NCI-H748 (cell line): ENCODE results near the gene MEGF6.

Experiments
- DNase-seq: peaks from one replicate; lab custom pipeline; 2025; ENCODE audit not compliant: unreplicated experiment; lab: John Stamatoyannopoulos, UW

The MEGF6 gene

GRCh38 chr1:3475839-3476573, 135.3 kb downstream of the MEGF6 start:
- no peak for DNase-seq

GRCh38 chr1:3474421-3474820, 136.9 kb downstream of the MEGF6 start:
- no peak for DNase-seq

GRCh38 chr1:3474016-3474415, 137.3 kb downstream of the MEGF6 start:
- no peak for DNase-seq

DNA sequence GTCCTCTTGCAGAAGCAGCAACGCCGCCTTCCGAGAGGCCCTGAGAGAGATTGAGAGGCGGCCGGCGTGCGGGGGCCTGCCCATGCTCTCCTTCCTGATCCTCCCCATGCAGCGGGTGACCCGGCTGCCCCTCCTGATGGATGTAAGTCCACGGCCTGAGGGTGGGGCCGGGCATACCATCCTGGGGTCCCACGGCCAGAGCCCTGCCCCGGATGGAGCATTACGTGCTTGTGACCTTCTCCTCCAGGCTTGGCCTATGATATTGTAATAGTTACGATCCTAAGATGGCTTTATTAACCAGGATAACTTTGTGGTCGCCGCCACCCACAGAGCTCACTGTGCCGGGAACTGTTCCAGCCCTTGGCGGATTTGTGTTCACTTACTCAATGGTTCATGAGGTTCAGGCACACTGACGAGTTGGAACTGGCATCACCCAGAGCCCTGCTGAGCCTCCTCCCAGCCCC, 137.9 kb downstream of the MEGF6 start:
- no peak for DNase-seq

- no peak for DNase-seq
Measured at GRCh38 chr1:3472906-3473305, 138.4 kb downstream of the MEGF6 start.

DNA sequence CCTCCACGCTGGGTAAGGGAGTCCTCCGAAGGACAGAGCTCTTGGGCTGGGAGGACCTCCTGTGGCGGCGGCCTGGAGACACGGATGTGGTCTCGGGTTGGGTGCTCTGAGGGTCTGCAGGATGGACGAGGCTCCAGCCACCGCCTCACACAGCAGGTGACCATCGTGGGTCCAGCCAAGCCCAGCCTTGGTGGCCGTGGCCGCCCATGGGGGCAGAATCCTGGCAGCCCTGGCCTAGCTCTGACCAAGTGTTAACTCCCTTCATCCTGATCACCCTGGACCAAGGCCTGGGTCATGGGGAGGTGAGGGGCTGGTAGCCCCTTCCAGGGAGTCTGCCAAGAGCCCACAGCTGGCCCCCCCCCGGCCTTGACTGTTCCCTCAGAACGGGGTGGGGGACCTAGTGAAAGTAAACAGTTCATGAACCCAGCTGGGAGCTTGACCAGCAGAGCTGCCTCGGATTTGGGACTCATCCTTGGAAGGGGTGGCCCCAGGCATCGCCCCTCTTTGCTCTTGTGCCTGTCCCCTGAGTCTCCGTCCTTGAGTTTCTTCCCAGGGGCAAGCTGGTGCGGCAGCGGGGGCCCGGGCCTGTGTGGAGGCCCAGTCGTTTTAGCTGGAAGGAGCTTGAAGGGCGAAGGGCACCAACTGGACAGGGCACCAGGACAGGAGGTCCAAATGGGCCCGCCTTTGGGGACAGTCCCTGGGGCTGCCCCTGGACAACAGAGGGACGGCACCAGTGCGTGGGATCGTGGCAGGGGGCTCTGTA, 139.0 kb downstream of the MEGF6 start:
- DNase-seq: no peak

GRCh38 chr1:3471356-3472087, 139.8 kb downstream of the MEGF6 start:
- no peak for DNase-seq

DNA sequence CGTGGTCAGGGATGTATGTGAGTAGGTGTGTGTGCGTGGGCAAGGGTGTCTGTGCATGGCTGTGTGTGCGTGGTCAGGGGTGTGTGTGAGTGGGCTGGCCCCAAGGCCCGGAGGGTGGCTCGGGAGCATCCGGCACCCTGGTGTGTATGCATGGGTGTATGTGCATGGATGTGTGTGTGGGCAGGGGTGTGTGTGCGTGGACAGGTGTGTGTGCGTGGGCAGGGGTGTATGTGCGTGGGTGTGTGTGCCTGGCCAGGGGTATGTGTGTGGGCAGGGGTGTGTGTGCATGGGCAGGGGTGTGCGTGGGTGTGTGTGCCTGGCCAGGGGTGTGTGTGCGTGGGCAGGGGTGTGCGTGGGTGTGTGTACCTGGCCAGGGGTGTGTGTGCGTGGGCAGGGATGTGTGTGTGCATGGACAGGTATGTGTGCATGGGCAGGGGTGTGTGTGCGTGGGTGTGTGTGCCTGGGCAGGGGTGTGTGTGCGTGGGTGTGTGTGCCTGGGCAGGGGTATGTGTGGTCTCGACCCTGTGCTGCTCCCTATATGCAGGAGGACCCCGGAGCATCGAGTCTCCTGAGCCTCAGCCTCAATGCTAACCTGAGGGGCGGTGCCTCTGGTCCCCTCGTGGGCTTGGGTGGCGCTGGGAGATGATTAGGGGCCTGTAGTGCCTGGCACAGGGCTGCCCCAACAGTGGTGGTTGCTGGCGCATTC, 140.5 kb downstream of the MEGF6 start:
- DNase-seq: no peak

DNA sequence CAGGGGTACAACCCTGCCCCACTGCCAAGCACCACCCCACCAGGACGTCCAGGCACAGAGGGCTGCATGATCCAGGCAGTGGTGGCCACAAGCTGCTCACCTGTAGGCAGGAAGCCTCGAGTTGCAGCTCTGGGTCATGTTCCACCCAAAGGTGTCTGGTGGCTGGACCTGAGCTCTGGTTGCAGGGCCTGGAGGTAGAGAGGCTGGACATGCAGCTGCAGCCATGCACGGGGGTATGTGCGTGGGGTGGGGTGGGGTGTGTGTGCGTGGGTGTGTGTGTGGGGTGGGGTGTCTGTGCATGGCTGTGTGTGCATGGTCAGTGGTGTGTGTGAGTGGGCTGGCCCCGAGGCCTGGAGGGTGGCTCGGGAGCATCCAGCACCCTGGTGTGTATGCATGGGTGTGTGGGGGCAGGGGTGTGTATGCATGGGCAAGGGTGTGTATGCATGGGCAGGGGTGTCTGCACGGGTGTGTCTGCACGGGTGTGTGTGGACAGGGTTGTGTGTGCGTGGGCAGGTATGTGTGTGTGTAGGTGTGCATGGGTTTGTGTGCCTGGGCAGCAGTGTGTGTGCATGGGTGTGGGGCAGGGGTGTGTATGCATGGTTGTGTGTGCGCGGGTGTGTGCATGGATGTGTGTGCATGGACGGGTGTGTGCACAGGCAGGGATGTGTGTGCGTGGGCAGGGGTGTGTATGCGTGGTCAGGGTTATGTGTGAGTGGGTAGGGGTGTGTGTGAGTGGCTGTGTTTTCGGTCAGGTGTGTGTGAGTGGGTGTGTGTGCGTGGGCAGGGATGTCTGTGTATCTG, 141.3 kb downstream of the MEGF6 start:
- no peak for DNase-seq

DNA sequence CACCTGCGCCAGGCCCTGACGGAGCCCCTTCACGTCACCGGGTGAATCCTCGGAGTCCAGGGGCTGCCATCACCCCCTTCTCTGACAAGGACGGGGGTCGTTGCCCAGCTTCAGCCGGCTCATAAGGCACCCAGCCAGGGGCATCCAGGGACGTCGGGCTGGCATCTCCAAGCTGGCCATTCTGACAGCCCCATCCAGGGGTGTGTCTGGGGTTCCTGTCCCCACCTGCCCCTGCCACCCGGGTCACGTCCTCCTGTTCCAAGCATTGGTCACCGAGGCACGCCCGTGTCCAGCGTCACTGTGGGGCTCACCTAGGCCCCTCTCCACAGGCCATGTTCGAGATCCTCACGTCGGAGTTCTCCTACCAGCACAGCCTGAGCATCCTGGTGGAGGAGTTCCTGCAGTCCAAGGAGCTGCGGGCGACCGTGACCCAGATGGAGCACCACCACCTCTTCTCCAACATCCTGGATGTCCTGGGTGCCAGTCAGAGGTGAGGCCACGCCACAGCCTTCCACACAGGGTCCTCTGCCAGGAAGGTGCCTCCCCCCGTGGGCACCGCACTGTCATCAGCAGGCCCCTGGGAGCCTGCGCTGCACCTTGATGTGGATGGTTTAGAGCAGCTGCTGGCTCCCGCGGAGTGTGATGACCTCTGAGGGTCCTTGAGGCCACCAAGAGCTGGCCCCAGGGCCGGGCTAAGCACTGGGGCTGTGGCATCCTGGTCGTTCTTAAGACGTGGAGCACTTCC, 142.0 kb downstream of the MEGF6 start:
- DNase-seq: no peak

GRCh38 chr1:3468236-3469103, 142.8 kb downstream of the MEGF6 start:
- DNase-seq: no peak

DNA sequence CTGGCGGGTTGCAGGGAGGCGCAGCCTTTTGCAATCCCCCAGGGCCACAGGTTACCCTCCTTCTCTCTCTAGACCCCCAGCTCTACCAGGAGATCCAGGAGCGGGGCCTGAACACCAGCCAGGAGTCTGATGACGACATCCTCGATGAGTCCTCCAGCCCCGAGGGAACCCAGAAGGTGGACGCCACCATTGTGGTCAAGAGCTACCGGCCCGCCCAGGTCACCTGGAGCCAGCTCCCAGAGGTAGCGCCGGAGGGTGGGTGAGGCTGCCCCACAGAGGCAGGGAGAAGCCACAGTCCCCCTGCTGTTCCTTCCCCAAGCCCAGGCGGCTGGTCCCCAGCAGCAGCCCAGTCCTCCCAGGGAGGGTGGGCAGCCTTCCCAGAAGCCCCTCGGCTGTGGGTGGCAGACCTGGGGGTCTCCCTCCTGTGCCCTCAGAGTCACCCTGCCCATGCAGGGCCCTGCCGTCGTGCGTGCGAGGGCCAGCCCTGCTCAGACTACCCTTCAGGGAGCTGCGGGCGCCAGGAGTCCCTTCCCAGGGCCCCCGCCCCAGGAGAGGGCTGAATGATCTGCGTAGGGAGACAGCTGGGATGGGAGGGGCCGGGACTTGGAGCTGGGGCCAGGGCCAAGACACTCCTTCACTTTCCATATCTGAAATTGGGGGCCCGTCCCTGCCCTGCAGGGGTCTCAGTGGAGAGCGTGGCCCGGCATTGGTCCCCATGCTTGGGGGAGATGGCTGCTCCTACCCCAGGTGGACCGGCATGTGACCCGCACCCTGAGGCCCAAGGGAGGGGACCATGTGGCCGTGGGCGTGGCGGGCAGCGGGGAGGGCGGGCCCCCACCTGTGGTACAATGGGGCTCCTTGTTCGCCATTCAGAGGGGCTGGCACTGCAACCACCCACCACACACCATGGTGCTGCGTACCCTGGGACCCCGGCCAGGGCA, 143.9 kb downstream of the MEGF6 start:
- DNase-seq: no peak

DNA sequence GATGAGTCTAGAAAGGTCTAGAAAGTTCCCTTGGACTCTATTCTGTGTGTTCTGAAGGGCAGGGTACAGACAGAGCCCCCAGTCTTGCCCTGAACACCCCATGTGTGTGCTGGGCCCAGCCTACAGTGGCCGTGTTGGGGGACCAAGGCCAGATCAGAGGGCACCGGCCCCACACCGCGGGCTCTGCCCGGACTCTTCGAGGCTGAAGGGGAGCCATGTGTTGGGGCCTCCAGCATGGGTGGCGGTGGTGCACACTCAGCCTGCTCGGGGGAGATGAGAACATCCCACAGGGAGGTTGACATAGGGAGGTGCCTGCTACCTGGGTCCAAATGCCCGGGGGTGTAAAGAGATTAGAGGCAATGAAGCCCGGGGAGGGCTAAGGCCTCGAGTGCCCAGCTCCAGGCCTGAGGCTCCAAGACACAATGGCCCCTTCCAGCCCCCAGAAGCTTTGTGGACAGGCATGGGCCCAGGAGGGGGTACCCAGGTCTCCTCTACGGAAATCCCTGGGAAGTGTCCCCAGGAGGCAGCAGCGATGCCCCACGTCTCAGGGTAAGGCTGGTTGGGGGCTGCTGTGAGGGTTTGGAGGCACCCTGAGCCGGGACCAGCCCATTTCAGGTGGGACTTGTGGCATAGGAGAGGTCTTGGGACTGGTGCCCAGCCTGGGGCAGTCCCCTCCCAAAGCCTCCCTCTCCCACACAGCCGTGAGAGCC, 144.8 kb downstream of the MEGF6 start:
- DNase-seq: no peak

- DNase-seq: no peak
Measured at GRCh38 chr1:3465935-3466321, 145.4 kb downstream of the MEGF6 start.

DNA sequence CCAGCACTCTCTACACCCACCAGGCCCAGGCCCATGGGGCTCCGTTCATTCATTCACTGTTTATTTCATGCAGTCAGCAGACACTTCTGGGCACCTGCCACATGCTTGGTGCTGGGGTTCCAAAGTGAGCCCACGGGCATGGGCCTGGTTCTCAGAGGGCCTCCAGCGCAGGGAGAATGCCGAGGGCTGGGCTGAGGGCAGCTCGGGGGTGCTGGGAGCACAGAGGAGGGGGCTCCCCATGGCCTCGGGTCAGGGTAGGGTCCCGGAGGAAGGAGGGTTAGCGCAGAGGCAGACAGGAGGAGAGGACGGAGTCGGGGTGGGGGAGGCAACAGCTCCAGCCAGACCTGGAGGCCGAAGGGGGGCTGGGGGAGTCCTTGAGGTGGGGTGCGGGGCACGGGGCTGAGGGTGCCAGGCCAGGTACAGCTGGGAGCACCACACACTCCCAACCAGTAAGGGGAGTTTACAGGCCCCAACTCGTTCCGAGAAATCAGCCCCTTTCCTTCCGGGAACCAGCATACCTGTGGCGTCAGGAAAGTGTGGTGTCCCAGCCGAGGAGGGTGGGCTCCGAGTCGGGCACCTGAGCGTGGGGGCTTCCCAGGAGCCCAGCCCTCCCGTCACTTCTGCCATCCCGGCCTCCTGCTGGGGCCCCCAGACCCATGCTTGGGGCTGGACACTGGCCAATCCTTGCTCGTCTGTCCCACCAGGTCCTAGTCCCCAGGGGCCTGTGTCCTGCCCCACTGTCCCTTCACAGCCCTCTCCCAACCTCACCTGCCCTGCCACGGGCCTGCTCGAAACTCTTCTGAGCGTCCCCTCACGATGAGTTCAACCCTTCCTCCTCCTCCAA, 146.0 kb downstream of the MEGF6 start:
- DNase-seq: no peak

GRCh38 chr1:3464649-3465025, 146.7 kb downstream of the MEGF6 start:
- DNase-seq: no peak
